Measurements from ENCODE around the gene VTN.

DNA sequence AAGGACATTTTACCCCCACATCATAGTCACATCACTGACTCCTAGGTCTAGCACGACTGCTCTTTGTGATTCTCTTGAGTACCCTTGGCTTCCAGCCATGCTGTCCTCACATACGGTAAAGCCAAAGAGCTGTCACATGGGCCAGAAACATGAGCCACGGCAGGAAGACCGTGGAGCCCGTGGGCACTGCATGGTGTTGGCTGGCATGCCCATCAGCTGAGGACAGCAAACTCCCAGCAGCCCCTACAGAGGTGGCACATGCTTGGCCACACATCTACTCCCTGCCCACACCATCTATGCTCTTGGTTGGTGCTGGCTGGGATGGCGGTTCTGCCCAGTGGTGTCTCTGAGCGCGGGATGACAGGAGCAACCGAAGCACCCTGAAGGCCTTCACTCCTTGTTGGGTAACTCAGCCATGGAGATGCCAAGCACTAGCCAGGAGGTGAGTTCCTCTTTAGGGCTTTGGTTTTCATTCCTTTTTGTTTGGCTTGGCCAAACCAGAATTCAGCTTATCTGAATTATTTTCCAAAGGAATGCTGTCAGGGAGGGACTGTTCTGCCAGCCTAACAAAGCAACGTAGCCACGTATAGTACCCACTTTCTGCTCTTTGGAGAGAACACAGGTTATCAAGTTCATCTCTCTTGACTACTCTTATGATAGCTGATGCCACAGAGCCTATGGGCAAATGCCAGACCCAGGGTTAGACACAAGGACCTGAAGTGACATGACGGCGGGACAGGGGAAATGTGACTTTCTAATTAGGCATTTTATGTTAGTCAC is 24.5 kb downstream of the VTN start:
- TF ChIP-seq CTCF (IDR thresholded peaks at IDR 0.05) = no peak
- TF ChIP-seq POLR2A (IDR thresholded peaks at IDR 0.05) = no peak
